VCaP (cell line): ENCODE data around the gene RGS6.

Source experiments
- H3K27ac ChIP-seq: fragments of 450-650 bp; 2 replicates; pipeline ENCODE4 v1.5.1; 2017
- CTCF ChIP-seq: fragments of 450-650 bp; conservative IDR thresholded peaks from 2 replicates; pipeline ENCODE4 v1.5.1; 2017; ENCODE audit warnings: mild to moderate bottlenecking, moderate library complexity

RGS6 gene

DNA sequence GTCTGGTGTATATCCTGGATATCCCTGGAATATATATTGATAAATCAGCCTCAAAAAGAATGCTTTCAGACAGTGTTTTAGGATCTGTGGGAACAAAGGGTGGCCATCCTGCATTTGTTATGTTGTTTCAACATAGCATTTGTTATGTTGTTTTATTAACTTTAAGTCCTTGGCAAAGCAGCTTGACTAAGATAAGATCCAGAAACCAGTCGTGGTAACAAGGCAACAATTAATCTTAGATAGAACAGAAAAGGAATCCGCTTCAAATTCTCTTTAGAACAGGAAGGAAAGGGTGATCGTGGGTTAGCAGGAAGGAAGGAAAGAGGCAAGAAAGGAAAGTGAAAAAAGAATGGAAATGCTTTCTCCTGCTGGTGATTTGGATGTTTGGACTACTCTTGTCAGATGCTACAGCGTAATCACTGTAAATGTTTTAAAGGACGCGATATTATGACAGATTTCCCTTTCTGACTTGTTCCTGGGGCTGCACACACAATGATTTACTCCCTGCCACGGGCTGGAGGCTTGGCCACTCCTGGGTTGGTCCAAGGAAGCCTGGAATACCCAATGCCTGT lies 518.3 kb downstream of the RGS6 start:
- H3K27ac ChIP-seq, result no peak overlapping the region
- no peak for TF ChIP-seq CTCF

- H3K27ac ChIP-seq, result no peak overlapping the region
- TF ChIP-seq CTCF, result no peak
Observed at GRCh38 chr14:72451054-72451972, 519.1 kb downstream of the RGS6 start.

- no peak overlapping the region for H3K27ac ChIP-seq
- no peak for TF ChIP-seq CTCF
Observed at GRCh38 chr14:72452774-72453173, 520.5 kb downstream of the RGS6 start.

GRCh38 chr14:72454388-72455160 lies 522.3 kb downstream of the RGS6 start:
- no peak overlapping the region for H3K27ac ChIP-seq
- no peak for TF ChIP-seq CTCF

DNA sequence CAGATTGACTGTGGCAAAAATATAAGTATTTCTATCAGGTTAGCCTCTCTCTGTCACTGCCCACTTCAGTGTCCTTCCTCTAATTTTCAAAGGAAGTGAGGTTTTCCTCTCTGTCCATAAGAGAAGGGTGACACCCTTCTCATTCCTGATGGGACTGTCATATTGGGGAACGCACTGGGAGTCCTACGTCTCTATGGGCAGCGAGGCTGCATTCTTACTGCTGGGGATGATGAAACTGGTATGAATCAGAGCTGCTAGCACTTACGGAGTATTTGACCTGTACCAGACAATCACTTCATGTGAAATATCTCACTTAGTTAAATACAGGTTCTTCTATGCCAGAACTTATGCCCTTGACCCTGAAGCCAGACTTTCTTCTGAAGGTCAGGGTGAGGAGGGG lies 525.4 kb downstream of the RGS6 start:
- no peak for TF ChIP-seq CTCF
- no peak overlapping the region for H3K27ac ChIP-seq

DNA sequence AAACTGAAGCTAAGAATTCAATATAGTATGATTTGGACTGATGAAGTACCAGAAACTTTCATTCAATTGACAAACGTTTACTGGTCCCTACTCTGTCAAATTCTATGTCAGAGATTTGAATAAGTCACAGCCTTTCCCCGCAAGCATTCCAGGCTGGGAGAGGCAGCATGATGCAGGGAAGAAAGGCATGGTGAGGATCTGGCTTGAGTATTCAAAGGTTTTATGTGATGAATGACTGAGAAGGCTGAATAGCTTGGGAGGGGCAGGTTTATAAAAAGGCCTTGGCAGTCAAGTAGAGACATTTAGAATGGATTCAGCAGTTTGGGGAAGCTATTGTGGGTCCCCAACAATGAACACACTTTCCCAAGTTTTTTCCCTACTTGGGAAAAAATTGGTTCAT lies 529.8 kb downstream of the RGS6 start:
- TF ChIP-seq CTCF, result no peak
- no peak overlapping the region for H3K27ac ChIP-seq

DNA sequence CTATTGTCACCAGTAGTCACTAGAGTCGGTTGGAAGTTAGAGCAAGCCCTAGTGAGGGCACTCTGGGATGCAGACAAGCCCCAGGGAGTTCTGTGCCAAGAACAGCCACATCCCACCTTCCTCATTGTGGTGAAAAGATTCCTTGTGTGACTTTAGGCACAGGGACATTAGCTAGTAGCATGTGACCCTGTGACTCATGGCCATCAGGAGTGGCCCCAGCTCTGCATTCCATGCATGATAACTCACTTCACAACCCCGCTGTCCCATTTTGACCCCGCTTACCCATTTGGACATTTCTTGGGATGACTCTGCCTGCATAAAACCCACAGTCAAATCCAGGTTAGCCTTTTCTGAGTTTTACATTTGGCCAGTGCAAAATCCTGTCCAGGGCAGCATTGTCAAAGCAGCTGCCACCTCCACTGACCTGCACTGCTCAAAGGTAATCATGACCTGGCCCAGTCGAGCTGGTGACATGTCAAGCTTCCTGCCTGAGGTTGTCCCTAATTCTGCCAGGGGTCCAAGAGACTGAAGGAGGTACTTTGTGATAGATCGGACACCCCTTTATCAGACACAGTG lies 531.1 kb downstream of the RGS6 start:
- no peak overlapping the region for H3K27ac ChIP-seq
- no peak for TF ChIP-seq CTCF
